HCEC 1CT (cell line): ENCODE data around the gene SORCS2.
A peak's percentile ranks its signal among the peaks of the same experiment; 100 is the strongest.

ENCODE experiments used
- DNase-seq: peaks from one replicate; pipeline ENCODE4 v3.0.0-alpha.2; 2017

SORCS2 gene

DNA sequence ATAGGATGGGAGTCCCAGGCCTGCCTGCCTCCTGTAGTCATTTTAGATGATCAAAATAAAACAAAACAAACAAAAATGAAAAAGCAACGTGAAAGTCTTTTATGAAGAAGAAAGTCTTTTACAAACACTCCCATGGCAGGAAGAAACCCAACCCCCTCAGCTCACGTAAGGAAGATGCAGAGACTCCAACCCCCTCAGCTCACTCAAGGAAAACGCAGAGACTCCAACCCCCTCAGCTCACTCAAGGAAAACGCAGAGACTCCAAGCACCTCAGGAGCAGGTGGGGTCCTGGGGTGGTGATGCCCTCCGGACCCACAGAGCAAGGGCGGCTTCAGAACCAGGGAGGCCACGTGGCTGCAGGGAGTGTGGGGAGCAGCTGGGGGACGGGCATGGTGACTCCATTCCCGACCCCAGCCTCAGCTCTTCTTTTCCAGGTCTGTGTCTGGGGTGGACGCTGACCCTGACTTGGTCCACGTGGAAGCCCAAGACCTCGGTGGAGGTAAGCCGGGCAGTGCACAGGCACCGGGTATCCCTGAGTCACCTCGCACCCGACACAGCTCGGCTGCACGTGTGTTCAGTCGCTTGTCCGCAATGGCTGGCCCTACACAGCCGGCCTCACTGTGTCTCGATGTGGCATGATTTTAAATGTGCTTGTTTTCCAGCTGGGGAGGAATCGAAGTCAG, 468.9 kb downstream of the SORCS2 start:
- no peak for DNase-seq

DNA sequence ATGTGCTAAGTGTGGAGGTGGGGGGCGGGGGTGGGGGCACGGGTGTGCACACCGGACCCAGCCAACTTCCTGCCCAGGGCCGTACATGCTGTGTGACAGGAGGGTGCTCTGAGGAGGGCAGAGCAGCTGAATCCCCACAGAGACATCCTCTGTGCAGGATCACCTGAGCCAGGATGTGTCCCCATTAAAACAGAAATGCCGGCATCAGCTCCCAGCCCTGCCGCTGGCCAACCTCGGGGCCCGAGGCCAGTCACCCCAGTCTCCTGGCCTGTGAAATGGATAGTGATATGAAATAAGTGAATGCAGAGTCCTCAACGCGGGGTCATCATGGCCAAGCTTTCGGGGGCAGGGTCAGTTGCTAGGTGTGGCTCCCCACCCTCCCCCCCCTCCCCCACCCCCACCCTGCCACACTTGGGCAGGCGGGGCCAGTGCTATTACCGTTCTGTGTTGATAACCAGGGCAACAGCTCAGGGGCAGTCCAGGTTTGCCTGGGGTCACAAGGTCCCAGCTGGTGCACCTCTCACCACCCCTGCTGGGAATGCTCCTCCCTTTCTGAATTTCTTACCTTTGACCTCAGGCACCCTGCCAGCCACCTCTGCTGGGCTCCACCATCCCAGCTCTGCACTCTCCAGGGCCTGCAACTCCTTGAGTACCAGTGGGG, 469.6 kb downstream of the SORCS2 start:
- no peak for DNase-seq

DNA sequence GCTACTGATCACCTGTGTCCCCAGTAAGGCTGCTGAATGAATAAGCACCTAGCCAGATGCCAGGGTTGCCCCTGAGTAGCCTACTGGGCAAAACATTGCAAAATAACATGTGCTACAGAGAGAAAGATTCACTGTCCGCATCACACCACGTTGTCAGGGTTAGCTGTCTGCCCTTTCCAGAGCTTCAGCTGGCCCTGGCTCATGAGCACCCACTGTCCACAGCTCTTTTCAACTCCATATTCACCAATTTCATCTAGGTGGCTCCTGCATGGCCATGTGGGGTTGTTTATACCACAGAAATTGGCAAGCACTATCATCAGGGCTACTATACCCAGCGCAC, 470.1 kb downstream of the SORCS2 start:
- no peak for DNase-seq

DNA sequence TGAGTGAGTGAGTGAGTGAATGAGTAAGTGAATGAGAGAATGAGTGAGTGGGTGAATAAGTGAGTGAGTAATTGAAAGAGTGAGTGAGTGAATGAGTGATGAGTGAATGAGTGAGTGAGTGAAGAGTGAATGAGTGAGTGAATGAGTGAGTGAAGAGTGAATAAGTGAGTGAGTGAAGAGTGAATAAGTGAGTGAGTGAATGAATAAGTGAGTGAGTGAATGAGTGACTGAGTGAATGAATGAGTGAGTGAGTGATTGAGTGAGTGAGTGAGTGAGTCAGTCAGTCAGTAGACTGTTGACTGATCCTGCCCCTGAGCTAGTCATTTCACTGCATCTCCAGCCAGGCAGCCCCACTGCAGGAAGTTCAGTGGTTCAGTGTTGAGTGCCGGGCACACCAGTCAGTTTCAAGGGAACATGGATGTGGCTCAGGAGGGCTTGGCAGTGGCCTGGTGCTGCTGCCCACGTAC, 470.8 kb downstream of the SORCS2 start:
- DNase-seq, result no peak

DNA sequence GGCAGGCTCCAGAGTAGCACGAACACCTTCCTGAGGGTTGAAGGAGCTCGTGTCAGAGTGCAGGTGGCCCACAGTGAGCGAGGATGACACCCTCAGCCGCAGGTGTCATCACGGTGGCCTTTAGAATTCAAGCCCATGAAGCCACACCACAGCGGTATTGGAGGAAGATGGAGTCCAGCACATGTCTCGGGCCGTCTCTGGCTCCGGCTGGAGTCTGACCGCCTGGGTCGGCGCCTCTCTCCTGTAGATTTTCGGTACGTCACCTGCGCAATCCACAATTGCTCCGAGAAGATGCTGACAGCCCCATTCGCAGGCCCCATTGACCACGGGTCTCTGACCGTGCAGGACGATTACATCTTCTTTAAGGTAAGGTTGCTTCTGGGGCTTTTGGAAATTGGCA, 471.8 kb downstream of the SORCS2 start:
- no peak for DNase-seq

DNA sequence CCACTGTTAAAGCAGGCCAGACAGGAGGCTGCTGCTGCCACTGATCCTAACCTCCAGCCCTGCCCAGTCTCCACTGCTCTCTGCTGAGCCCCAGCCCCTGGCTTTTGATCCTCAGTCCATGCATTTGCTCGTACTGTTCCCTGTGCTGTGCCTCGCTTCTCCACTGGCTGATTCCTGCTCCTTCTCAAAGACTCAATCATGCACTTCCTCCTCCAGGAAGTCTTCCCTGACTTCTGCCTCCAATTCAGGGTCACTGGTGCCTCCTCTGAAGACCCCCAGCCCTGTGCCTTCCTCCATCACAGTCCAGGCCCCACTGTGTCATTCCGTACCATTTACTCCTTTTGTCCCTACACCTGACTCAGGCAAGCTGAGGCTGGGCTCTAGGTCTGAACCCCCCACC, 473.0 kb downstream of the SORCS2 start:
- no peak for DNase-seq

DNA sequence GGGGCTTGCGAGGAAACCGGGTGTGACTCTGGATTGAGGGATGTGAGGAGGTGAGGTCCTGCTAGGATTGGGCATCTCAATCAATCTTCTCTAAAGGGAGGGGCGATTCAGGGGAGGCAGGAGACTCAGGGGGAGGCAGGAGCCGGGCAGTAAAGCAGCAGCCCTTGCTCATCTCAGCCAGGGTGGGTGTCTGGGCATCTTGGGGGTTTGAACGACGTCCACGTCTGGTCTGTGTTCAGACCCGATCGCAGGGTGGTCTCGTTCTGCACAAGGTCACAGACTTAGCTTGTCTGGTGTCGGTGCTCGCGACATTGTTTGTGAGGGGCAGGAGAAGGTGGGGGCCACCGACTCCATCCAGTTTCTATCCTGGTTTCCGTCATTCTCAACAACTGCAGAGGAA, 473.7 kb downstream of the SORCS2 start:
- DNase-seq, result no peak

DNA sequence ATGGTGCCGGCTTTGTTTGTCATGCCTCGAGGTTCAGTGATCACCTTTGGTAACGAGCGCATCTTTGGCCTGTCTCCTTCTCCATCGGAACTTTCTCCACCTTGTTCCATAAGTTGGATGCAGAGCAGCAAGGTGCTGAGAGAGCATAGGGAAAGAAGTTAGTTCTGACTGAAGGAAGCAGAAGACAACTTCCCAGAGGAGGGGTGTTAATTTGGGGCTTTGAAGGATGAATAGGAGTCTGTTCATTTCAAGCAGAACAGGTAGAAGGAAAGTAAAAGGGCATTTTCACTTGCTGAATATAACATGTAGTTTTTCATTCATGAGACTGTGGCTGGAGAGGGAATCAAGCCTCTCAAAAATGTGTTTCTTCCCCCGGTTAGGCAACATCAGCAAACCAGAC, 474.4 kb downstream of the SORCS2 start:
- no peak for DNase-seq

DNA sequence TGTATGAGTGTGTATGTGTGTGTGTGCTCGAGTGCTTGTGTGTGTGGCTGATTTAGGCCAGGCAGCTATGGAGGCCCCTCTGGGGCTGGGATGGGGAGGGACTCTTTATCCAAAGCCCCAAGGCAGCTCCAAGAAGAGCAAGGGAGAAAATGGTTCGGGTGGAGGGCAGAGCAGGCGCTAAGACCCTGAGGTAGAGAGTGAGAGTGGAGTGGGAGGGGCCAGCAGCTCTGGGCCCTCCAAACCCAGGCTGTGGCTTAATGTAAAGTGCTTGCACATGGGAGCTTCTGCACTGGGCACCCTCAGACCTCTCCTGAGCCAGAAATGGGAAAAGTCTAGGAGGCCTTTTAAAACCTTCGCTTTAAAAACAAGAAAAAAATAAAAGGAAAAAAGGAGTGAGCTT, 475.9 kb downstream of the SORCS2 start:
- no peak for DNase-seq

DNA sequence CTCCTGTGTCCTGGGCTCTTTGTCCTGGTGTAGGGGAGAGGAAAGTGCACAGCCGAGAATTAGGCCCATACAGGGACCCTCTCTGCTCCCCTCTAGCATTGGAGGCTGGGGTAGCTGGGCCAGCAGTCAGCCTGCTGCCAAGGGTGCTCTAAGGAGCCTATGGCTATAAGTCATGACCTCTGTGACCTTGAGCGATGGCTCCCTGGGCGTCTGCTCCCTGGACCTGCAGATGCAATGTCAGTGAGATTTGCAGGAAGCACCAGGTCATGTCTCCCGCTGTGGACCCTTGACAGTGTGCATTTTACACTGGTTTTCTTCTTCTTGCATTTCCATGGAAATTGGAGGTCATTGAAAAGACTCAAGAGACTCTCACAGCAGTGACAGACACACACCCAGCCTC, 476.5 kb downstream of the SORCS2 start:
- no peak for DNase-seq

DNA sequence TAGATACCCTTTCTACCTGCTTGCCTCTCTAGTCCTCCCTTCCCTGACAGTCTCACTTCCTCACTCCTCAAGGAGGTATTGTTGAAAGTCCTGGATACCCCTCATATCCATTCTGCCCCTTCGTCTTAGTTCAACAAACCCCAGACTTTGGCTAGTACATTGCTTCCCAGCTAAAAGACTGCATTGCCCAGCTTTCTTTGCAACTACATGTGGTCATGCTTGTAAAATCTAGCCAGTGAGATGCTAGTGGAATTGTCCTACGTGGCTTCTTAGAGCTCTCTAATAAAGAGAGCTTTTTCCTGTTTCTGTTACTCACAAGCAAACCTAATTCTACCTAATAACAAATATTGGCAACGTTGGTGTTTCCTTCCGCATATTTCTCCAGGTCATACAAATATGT, 480.3 kb downstream of the SORCS2 start:
- no peak for DNase-seq

DNA sequence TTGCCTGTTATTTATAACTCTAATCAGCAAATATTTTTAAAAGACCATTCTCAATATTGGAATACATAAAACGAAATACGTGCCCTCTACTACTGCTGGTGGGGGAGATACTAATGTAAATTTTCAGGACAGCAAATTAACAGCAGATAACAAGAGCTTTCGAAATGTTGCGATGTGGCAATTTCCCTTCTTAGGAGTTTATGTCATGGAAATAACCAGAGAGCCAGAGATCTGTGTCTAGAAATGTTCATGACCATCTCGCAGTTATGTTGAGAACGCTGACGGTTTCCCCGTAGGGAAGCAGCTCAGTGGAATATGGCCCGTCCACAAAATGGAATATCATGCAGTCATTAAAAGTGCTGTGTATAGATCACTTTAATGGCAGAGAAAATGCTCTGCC, 480.8 kb downstream of the SORCS2 start:
- peak; percentile 6 for DNase-seq

DNA sequence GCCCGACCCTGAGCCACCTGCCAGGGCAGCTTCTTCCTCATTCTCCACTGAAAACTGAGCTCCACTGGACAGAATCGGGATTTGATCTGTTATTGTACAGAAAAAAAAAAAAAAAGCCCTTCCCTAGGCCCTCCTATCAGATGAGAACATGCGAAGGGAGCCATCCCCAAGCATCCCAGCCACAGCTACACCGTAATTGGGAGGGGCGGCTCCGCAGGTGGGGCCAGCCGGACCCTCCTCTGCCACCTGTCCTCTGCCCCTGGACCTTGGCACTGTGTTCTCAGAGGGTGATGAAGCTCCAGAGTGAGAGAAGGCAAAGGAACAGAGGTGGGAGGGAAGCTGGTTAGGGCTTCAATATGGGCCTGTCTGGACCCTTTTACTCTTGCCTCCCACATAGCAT, 482.4 kb downstream of the SORCS2 start:
- DNase-seq, result no peak

DNA sequence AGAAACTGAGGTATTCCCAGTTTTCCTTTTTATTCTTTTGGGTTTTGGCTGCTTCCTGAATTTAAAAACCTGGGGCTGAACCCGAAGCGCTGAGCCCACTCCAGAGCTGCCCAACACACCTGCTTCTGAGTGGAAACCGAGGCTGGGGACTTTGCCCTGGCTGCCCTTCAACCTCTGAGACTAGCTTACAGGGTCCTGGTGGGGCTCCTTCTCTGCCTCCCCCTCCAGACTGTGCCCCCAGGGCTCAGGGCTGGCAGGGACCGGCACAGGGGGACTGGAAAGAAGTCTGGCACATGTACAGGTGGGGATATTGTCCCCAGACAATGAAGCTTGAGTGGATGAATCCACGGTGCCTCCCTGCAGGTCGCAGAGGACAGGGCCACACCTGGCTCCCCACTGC, 482.8 kb downstream of the SORCS2 start:
- DNase-seq, result no peak

DNA sequence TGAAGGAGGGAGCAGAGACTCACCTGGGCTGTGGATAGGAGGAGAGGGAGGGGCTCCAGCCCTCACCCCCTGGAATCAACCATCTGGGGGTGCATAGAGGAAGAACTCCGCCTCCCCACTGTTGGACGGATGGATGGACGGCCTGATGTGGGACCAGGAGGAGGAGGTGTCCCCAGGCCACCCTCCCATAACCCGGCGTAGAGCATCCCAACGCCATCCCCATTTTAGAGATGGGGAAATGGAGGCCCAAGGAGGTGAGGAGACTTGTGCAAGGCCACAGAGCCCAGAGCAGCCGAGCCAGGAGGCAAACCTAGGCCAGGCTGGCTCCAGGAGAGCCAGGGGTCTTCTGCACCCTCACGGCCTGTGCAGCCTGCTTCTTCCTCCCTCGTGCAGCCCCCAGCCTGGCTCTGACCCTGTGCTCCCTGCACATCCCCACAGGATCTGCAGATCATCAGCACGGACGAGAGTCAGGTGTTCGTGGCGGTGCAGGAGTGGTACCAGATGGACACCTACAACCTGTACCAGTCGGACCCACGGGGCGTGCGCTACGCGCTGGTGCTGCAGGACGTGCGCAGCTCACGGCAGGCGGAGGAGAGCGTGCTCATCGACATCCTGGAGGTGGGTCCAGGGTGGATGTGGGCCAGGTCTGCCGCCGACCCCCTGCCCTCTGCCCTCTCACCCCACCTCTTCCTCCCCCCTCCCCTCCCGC, 483.4 kb downstream of the SORCS2 start:
- DNase-seq, result no peak

DNA sequence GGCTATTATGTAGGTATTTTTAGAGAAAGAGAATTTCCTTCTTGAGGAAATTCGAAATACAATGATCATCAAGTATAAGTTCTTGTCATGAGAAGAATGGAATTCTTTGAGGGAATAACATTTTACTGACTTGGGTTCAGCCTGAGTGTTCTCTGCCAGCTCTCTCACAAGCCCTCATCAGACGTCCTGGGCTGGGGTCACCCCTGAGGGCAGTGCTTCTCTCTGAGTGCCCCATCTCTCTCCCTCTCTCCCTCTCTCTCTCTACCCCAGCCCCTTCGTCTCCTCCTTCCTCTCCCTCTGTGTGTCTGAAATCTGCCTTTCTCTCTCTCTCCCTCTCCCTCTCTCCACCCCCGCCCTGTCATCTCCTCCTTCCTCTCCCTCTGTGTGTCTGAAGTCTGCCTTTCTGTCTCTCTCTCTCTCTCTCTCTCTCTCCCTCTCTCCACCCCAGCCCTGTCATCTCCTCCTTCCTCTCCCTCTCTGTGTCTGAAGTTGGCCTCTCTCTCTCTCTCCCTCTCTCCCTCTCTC, 484.1 kb downstream of the SORCS2 start:
- DNase-seq, result no peak

DNA sequence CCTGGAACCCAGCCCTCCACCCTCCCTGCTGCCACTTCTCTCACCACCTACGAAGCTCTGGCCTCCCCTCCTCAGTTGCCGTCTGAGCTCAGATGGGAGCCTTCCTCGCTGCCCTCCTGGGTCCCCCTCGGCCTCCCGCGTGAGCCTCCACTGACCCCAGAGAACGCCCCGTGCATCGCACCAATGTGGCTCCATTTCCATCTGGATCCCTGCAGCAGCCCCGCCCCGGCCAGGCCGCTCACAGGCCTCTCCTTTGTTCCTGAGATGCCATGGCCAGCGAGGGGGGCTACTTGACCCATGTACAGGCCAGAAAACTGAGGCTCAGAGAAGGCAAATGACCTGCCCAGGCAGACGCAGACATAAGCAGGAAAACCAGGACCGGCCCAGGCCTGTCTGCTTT, 484.7 kb downstream of the SORCS2 start:
- no peak for DNase-seq

DNA sequence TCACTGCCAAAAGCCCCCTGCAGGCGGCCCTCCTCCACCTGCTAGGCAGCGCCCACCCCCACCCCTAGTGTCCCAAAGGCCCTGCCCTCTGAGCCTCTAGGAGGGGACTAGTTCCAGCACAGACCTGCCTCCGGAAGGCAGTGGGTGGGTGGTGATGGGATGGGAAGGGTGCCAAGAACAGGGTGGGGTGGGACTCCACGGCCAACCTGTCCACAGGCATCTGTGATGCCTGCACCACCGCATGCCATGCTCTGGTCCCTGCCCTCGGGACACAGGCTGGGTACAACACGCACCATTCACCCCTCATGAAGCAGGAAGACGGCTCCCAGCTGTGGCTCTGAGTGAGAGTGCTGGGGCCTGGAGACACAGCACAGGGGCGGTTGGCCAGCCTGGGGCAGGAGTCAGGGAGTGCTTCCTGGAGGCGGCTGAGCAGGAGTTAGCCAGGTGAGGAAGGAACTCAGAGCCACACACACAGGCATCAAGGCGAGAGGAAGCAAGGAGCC, 485.5 kb downstream of the SORCS2 start:
- DNase-seq, result no peak

DNA sequence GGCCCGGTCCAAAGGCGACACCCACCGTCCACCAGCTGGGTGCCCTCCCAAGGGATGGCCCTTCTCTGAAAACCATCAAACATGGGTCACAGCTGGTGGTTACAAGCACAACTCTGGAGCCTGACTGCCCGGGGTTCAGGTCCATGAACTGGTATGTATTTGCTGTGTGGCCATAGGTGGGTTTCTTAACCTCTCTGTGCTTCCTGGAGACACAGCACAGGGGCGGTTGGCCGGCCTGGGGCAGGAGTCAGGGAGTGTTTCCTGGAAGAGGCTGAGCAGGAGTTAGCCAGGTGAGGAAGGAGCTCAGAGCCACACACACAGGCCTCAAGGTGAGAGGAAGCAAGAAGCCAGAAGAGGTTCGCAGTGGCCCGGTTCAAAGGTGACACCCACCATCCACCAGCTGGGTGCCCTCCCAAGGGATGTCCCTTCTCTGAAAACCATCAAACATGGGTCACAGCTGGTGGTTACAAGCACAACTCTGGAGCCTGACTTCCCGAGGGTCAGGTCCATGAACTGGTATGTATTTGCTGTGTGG, 486.0 kb downstream of the SORCS2 start:
- no peak for DNase-seq

DNA sequence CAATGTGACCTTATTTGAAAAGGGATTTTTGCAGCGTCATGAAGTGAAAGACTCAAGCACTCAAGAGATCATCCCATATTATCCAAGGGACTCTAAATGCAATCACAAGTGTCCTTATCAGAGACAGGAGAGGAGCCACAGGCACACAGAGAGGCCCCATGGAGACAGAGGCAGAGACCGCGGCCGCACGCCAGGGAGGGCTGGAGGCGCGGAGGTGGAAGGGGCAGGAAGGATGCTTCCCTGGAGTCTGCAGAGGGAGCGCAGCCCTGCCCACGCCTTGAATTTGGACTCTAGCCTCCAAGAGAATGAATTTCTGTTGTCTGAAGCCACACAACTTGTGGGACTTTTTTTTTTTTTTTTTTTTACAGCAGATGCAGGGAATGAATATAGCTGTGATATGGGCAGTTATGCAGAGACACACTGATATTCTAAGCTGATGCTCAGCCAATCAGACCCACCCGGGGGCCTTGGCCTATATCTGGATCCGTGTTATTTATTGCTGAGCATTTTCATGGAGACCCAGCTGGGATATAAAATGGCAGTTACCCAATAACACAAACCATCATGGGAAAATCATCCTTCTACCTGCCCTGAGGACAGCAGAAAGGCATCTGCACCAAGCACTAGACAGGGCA, 487.2 kb downstream of the SORCS2 start:
- no peak for DNase-seq

DNA sequence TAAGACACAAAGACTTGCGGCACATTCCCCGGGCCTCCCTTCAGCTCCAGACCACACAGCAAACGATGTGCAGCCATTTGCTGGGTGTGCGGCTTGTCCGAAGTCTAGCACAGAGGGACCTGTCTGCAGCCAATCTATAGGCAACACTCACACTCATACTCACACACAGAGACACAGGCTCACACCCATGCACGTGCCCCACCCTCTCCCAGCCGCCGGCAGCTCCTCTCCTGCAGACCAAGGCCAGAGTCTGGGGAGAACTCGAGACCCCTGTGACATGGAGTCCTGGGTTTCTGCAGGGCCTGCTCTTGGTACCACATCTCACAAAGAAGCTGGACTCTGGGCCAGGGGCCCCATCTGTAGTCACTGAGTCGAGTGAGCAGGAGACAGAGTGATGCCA, 487.8 kb downstream of the SORCS2 start:
- DNase-seq, result no peak

DNA sequence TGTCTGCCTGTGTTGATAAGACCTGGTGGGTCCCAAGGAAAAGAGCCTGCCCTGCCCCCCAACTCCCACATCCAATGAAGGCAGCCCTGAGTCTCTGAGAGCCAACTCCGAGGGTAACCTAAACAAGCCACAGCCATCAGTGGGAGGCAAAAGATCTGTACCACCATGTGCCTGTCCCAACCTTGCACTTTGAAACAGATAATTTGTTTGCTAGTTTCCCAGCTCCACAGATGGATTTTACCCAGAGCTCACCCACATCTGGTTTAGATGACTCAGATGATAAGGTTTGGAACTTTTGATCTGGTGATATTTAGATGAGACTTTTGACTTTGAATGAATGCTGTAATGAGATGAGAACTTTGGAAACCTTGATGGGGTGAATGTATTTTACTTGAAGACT, 488.4 kb downstream of the SORCS2 start:
- no peak for DNase-seq

DNA sequence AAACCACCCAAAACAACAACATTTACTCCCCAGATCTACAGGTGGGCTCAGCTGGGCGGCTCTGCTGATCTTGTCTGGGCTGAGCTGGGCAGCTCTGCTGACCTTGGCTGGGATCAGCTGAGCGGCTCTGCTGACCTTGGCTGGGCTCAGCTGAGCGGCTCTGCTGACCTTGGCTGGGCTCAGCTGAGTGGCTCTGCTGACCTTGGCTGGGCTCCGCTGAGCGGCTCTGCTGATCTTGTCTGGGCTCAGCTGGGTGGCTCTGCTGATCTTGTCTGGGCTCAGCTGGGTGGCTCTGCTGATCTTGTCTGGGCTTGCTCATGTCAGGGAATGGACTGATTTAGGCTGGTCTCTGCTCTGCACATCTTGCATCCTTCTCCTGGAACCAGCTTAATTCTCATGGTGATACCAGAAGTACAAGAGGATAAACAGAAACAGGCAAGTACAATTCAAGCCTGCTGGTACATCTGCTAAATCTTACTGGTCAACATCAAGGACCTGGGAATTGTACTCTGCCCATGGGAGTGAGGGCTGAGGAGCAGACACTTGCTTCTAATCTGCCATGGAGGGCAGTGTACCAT, 490.9 kb downstream of the SORCS2 start:
- DNase-seq, result no peak
